Natural killer cell (primary cell): ENCODE results near the gene ITGA6. TPM values are rescaled to one million over a fixed set of nuclear protein-coding genes. Genes with fewer than 3 reads are reported as not detected.

Experiments used
- ATAC-seq, 3 donors: fragments of 150-1000 bp in 2 of 3; fragments of 200-7000 bp in 1 of 3; cut with Tn5 transposase; 1 replicate in 1 of 3; 2 replicates in 2 of 3; pipeline ENCODE4 v1.10.0; 2021; ENCODE audit warnings: mild to moderate bottlenecking in 2 of 3, moderate library complexity in 2 of 3
- DNase-seq, 2 donors: peaks; one replicate each; pipeline versions ENCODE4 v3.0.0 to v3.0.0-alpha.2; 2013 to 2021; ENCODE audit warnings: mixed read lengths in 1 of 2
- H3K27ac ChIP-seq: one replicate; pipeline ENCODE4 v1.5.1; 2013; ENCODE audit warnings: mild to moderate bottlenecking, low read length
- H3K27me3 ChIP-seq: one replicate; pipeline ENCODE4 v1.6.1; 2013; ENCODE audit warnings: low read length; ENCODE audit not compliant: control insufficient read depth, insufficient read depth
- H3K36me3 ChIP-seq: one replicate; pipeline ENCODE4 v1.6.1; 2013; ENCODE audit warnings: low read length; ENCODE audit not compliant: control insufficient read depth, insufficient read depth
- H3K4me1 ChIP-seq: one replicate; pipeline ENCODE4 v1.6.1; 2013; ENCODE audit warnings: low read length; ENCODE audit not compliant: control insufficient read depth, insufficient read depth
- H3K4me3 ChIP-seq: one replicate; pipeline ENCODE4 v1.5.1; 2013; ENCODE audit warnings: low read length
- H3K9me3 ChIP-seq: one replicate; pipeline ENCODE4 v1.6.1; 2013; ENCODE audit warnings: low read length; ENCODE audit not compliant: control insufficient read depth, insufficient read depth
- H3K27ac Mint-ChIP-seq, 2 donors: one replicate each; pipeline ENCODE4 v1.8.0; 2022; ENCODE audit warnings: mild to moderate bottlenecking in 2 of 2, mixed read lengths in 2 of 2, moderate library complexity in 1 of 2
- H3K27me3 Mint-ChIP-seq, 2 donors: one replicate each; pipeline ENCODE4 v1.8.0; 2022; ENCODE audit warnings: low read depth in 2 of 2, mixed read lengths in 2 of 2
- H3K36me3 Mint-ChIP-seq: one replicate; pipeline ENCODE4 v1.8.0; 2022; ENCODE audit warnings: mixed read lengths
- H3K4me1 Mint-ChIP-seq, 2 donors: one replicate each; pipeline ENCODE4 v1.8.0; 2022; ENCODE audit warnings: mixed read lengths in 2 of 2
- H3K4me3 Mint-ChIP-seq: one replicate; pipeline ENCODE4 v1.8.0; 2022; ENCODE audit warnings: mild to moderate bottlenecking, moderate library complexity, mixed read lengths
- H3K9me3 Mint-ChIP-seq, 2 donors: one replicate each; pipeline ENCODE4 v1.8.0; 2022; ENCODE audit warnings: mixed read lengths in 2 of 2
- CTCF ChIP-seq: fragments of 200-600 bp; IDR thresholded peaks from one replicate; pipeline ENCODE4 v1.8.0; 2022; ENCODE audit warnings: antibody characterized with exemption
- WGBS: methylation state at CpG from one replicate; pipeline ENCODE4 v1.1.7; 2013; ENCODE audit warnings: missing lambda C conversion rate; ENCODE audit not compliant: insufficient coverage; 5-methylcytosine and 5-hydroxymethylcytosine counted together
- intact Hi-C: fragments of 100-400 bp; cut with micrococcal nuclease; formaldehyde crosslinking; loops from one replicate; pipeline ENCODE4 v1.14.2; 2022
- total RNA-seq, 4 donors: library from RNA; stranded (reverse); fragments of 120-200 nt in 1 of 4; gene quantifications; one replicate each; pipeline versions ENCODE4 v1.2.3 to v1.2.4, GENCODE V29; 2013 to 2022

Gene ITGA6
- total RNA-seq, 3 donors from 2014 or later (not counting 1 experiment from before 2014, with no cell fraction given), result 34.0 to 52.8 (median 38.3) TPM

GRCh38 chr2:172430027-172430426 is 2.6 kb downstream of the ITGA6 start:
- DNase-seq, result peak in 1 of 2 donors; percentile 5
- H3K4me1 ChIP-seq, result peaks cover 48% of the 10 kb centered on the region
- no peaks in the 10 kb centered on the region for H3K9me3 Mint-ChIP-seq
- intact Hi-C loops, result no loop called here
- ATAC-seq, result no peak
- no peak for TF ChIP-seq CTCF
- peak overlapping the region; percentile 26 to 78 for H3K27ac Mint-ChIP-seq
- no peaks in the 10 kb centered on the region for H3K27me3 Mint-ChIP-seq
- WGBS, result 69% methylated on average over 1 of the region's 1 CpG
- H3K36me3 Mint-ChIP-seq, result no peaks in the 10 kb centered on the region
- peaks cover 69 to 71% of the 10 kb centered on the region in 2 donors for H3K4me1 Mint-ChIP-seq
- no peaks in the 10 kb centered on the region for H3K9me3 ChIP-seq
- H3K27me3 ChIP-seq, result no peaks in the 10 kb centered on the region
- H3K27ac ChIP-seq, result no peak overlapping the region
- no peak overlapping the region for H3K4me3 ChIP-seq
- peak overlapping the region; percentile 59 for H3K4me3 Mint-ChIP-seq
- H3K36me3 ChIP-seq, result no peaks in the 10 kb centered on the region

- Mint-ChIP-seq H3K36me3 (no peaks in the 10 kb centered on the region), H3K4me1 (peaks cover 74 to 77% of the 10 kb centered on the region in 2 donors), H3K9me3 (no peaks in the 10 kb centered on the region), H3K4me3 (peak overlapping the region; percentile 29), H3K27ac (peak overlapping the region in 1 of 2 donors; percentile 78), H3K27me3 (no peaks in the 10 kb centered on the region)
- ATAC-seq (no peak), DNase-seq (peak in 1 of 2 donors; percentile 4)
- no peak overlapping the region for H3K4me3 ChIP-seq
- no peak for TF ChIP-seq CTCF
- intact Hi-C loops, result no loop called here
- 94% methylated on average over 3 of the region's 3 CpGs for WGBS
- H3K27ac ChIP-seq, result no peak overlapping the region
- H3K27me3 ChIP-seq, result no peaks in the 10 kb centered on the region
- H3K4me1 ChIP-seq, result peaks cover 55% of the 10 kb centered on the region
- no peaks in the 10 kb centered on the region for H3K9me3 ChIP-seq
- H3K36me3 ChIP-seq, result no peaks in the 10 kb centered on the region
Observed at GRCh38 chr2:172430678-172431077, 3.3 kb downstream of the ITGA6 start.

GRCh38 chr2:172431463-172431862 is 4.1 kb downstream of the ITGA6 start:
- H3K9me3 Mint-ChIP-seq, result no peaks in the 10 kb centered on the region
- H3K27me3 Mint-ChIP-seq, result no peaks in the 10 kb centered on the region
- no peaks in the 10 kb centered on the region for H3K36me3 Mint-ChIP-seq
- Histone ChIP-seq H3K27me3 (no peaks in the 10 kb centered on the region), H3K4me1 (peaks cover 63% of the 10 kb centered on the region), H3K36me3 (no peaks in the 10 kb centered on the region), H3K9me3 (no peaks in the 10 kb centered on the region), H3K4me3 (no peak overlapping the region), H3K27ac (no peak overlapping the region)
- 44% methylated on average over 4 of the region's 4 CpGs for WGBS
- ATAC-seq, result no peak
- H3K27ac Mint-ChIP-seq, result peak overlapping the region; percentile 19 to 45
- peak in 1 of 2 donors; percentile 11 for DNase-seq
- intact Hi-C loops, result no loop called here
- peaks cover 80 to 82% of the 10 kb centered on the region in 2 donors for H3K4me1 Mint-ChIP-seq
- H3K4me3 Mint-ChIP-seq, result no peak overlapping the region
- no peak for TF ChIP-seq CTCF

- Mint-ChIP-seq H3K36me3 (no peaks in the 10 kb centered on the region), H3K27me3 (no peaks in the 10 kb centered on the region), H3K9me3 (no peaks in the 10 kb centered on the region), H3K4me3 (no peak overlapping the region), H3K27ac (peak overlapping the region; percentile 19 to 45), H3K4me1 (peaks cover 77 to 78% of the 10 kb centered on the region in 2 donors)
- no peaks in the 10 kb centered on the region for H3K36me3 ChIP-seq
- 33% methylated on average over 1 of the region's 2 CpGs for WGBS
- DNase-seq (no peak), ATAC-seq (no peak)
- no peaks in the 10 kb centered on the region for H3K27me3 ChIP-seq
- no peak overlapping the region for H3K27ac ChIP-seq
- TF ChIP-seq CTCF, result no peak
- H3K4me3 ChIP-seq, result no peak overlapping the region
- peaks cover 62% of the 10 kb centered on the region for H3K4me1 ChIP-seq
- intact Hi-C loops, result no loop called here
- no peaks in the 10 kb centered on the region for H3K9me3 ChIP-seq
Observed at GRCh38 chr2:172431993-172432392, 4.6 kb downstream of the ITGA6 start.
